Measurements from ENCODE around the gene LRRC4C.

GRCh38 chr11:41382927-41383326 is 76.5 kb downstream of the LRRC4C start:
- no peak for TF ChIP-seq EZH2phosphoT487 (IDR thresholded peaks at IDR 0.05; ENCODE audit: borderline replicate concordance, low read length)
- no peak for TF ChIP-seq CTCF (conservative IDR thresholded peaks at IDR 0.05; ENCODE audit: low read depth, low read length)
- TF ChIP-seq EZH2 (IDR thresholded peaks at IDR 0.05; ENCODE audit: low read length, unreplicated experiment) = no peak
